Measurements from ENCODE around the gene PMIS2. TPM values are rescaled to one million over a fixed set of nuclear protein-coding genes. Genes with fewer than 3 reads are reported as not detected.

Gene PMIS2
- total and polyA plus RNA-seq, 2 of the 8 experiments (the other 6 are each of a cell fraction or from before 2014, with no cell fraction given) = not detected

GRCh38 chr19:35557539-35558399 is 28.2 kb upstream of the PMIS2 start (continued):
- TF ChIP-seq CTCF (IDR thresholded peaks at IDR 0.05; ENCODE audit: control extremely low read depth in 1 of 3, insufficient read depth in 1 of 3, low read depth in 1 of 3, low read length in 3 of 3) = peak in 2 of 3 experiments; percentile 4 to 18; a peak in 1 of 4 replicates
- no peak for TF ChIP-seq TEAD4 (IDR thresholded peaks at IDR 0.05; ENCODE audit: low read depth, low read length)
- TF ChIP-seq TCF12 (IDR thresholded peaks at IDR 0.05; ENCODE audit: low read depth, low read length) = no peak
- TF ChIP-seq EGR1 (IDR thresholded peaks at IDR 0.05; ENCODE audit: borderline replicate concordance, low read depth, low read length) = no peak
- TF ChIP-seq BRCA1 (IDR thresholded peaks at IDR 0.05; ENCODE audit: low read depth, low read length) = no peak
- TF ChIP-seq HDAC6 (IDR thresholded peaks at IDR 0.05; ENCODE audit: low read depth, low read length) = no peak
- no peak for TF ChIP-seq NANOG (IDR thresholded peaks at IDR 0.05; ENCODE audit: insufficient read depth, low read depth, low read length, poor library complexity, severe bottlenecking)
- no peak for TF ChIP-seq ASH2L (IDR thresholded peaks at IDR 0.05; ENCODE audit: low read length)
- TF ChIP-seq RXRA (IDR thresholded peaks at IDR 0.05; ENCODE audit: insufficient read depth, low read depth, low read length) = no peak
- no peak for TF ChIP-seq ATF3 (IDR thresholded peaks at IDR 0.05; ENCODE audit: insufficient read depth, low read depth, low read length)
- TF ChIP-seq CREB1 (IDR thresholded peaks at IDR 0.05) = 0 out of 2 replicates have a peak, but pooled peaks have one; percentile 33
- no peak for TF ChIP-seq SIX5 (IDR thresholded peaks at IDR 0.05; ENCODE audit: low read depth, low read length)
- no peak for TF ChIP-seq RBBP5 (IDR thresholded peaks at IDR 0.05; ENCODE audit: borderline replicate concordance, low read depth, low read length)
- peak; percentile 52 to 60; a peak in 1 of 4 replicates for TF ChIP-seq SIN3A (conservative IDR thresholded peaks at IDR 0.05 in 1 of 2, IDR thresholded peaks at IDR 0.05 in 1 of 2; ENCODE audit: low read depth in 1 of 2, low read length in 2 of 2)
- peak; percentile 82 for TF ChIP-seq E2F6 (IDR thresholded peaks at IDR 0.05)
